Activated CD8-positive, alpha-beta T cell treated with anti-CD3 and anti-CD28 coated beads for 36 hours (primary cell): Measurements from ENCODE around the gene GRAMD1B. TPM values are rescaled to one million over a fixed set of nuclear protein-coding genes. Genes with fewer than 3 reads are reported as not detected.

Experiments
- ATAC-seq: fragments of 200-7000 bp; cut with Tn5 transposase; one replicate; pipeline ENCODE4 v1.10.0; 2021; ENCODE audit warnings: mild to moderate bottlenecking, moderate library complexity
- CTCF ChIA-PET: fragments of 350-600 bp; sonication (Branson Sonifier 250); formaldehyde crosslinking; loops from one replicate; lab custom pipeline; 2021; ENCODE audit warnings: antibody characterized with exemption; lab: Charles Lee
- POLR2A ChIA-PET: fragments of 350-600 bp; sonication (Branson Sonifier 250); formaldehyde crosslinking; loops from one replicate; lab custom pipeline; 2021; ENCODE audit warnings: antibody characterized with exemption; lab: Charles Lee
- DNase-seq: peaks from one replicate; pipeline ENCODE4 v3.0.0-alpha.2; 2020
- H3K27ac Mint-ChIP-seq: one replicate; pipeline ENCODE4 v1.8.0; 2021; ENCODE audit warnings: mild to moderate bottlenecking, mixed read lengths
- H3K27me3 Mint-ChIP-seq: one replicate; pipeline ENCODE4 v1.8.0; 2021; ENCODE audit warnings: mixed read lengths
- H3K36me3 Mint-ChIP-seq: one replicate; pipeline ENCODE4 v1.8.0; 2021; ENCODE audit warnings: low read depth, mixed read lengths
- H3K4me1 Mint-ChIP-seq: one replicate; pipeline ENCODE4 v1.8.0; 2021; ENCODE audit warnings: low read depth, mixed read lengths
- H3K4me3 Mint-ChIP-seq: one replicate; pipeline ENCODE4 v1.8.0; 2021; ENCODE audit warnings: mild to moderate bottlenecking, moderate library complexity, mixed read lengths
- H3K9me3 Mint-ChIP-seq: one replicate; pipeline ENCODE4 v1.8.0; 2021; ENCODE audit warnings: mixed read lengths
- intact Hi-C: fragments of 100-400 bp; cut with micrococcal nuclease; formaldehyde crosslinking; loops from one replicate; pipeline ENCODE4 v1.10.0; 2022
- total RNA-seq, 2 experiments: library from RNA; stranded (reverse); gene quantifications; one replicate each; pipeline ENCODE4 v1.2.3, GENCODE V29; 2021
- TF ChIP-seq, protein P1 (sequence below): fragments of 200-600 bp; IDR thresholded peaks from one replicate; pipeline ENCODE4 v1.8.0; 2022; ENCODE audit warnings: antibody characterized with exemption, mild to moderate bottlenecking

GRAMD1B gene
- total RNA-seq, 2 experiments from 2014 or later, result 15.4 to 16.2 TPM

DNA sequence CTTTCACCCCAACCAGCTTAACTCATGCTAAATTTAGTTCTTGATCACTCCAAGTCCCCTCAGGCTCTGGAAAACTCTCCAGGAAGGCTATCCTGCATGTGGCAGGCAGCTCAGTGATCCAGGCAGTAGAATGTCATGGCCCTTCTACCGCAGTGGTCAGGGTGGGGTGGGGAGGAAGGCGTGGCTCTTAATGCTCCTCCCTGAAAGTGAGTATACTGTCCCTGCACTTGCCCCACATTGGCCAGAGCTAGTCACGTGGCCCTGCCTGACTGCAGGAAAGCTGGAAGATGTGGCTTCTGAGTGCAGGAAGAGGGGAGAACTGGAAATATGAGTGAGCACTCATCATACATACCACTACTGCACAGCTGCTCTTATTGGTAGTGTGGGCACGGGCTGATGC is 102.1 kb downstream of the GRAMD1B start:
- DNase-seq (no peak), ATAC-seq (no peak)
- Mint-ChIP-seq H3K9me3 (no peaks in the 10 kb centered on the region), H3K4me3 (no peak overlapping the region), H3K4me1 (no peaks in the 10 kb centered on the region), H3K27me3 (no peaks in the 10 kb centered on the region), H3K36me3 (no peaks in the 10 kb centered on the region), H3K27ac (no peak overlapping the region)
- ChIA-PET CTCF (interaction anchor here (1.0 kb wide), 1 partner anchor 21 kb away, joined by 3 read pairs; no protein-coding TSS in a partner anchor), POLR2A (no interaction called here)
- intact Hi-C loops, result no loop called here
- TF ChIP-seq, protein P1, sequence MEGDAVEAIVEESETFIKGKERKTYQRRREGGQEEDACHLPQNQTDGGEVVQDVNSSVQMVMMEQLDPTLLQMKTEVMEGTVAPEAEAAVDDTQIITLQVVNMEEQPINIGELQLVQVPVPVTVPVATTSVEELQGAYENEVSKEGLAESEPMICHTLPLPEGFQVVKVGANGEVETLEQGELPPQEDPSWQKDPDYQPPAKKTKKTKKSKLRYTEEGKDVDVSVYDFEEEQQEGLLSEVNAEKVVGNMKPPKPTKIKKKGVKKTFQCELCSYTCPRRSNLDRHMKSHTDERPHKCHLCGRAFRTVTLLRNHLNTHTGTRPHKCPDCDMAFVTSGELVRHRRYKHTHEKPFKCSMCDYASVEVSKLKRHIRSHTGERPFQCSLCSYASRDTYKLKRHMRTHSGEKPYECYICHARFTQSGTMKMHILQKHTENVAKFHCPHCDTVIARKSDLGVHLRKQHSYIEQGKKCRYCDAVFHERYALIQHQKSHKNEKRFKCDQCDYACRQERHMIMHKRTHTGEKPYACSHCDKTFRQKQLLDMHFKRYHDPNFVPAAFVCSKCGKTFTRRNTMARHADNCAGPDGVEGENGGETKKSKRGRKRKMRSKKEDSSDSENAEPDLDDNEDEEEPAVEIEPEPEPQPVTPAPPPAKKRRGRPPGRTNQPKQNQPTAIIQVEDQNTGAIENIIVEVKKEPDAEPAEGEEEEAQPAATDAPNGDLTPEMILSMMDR, result no peak

DNA sequence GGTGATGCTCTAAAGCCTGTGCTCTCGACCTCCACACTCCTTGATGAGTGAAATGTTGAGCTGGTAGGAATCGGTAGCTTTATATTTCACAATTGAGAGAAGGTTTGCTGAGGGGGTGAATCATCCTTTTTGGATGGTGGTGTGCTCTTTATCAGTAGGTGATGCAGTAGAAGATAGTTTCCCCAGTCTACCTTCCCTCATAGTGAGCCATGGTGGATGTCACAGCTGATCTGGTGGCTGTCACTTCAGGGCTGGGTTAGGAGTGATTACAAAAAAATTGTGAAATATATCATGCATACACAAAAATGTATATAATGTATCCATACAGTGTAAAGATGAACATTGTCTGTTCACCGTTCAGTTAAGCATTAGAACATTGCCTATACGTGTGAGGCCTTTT is 105.3 kb downstream of the GRAMD1B start:
- no peak for ATAC-seq
- no peak for DNase-seq
- H3K27me3 Mint-ChIP-seq, result no peaks in the 10 kb centered on the region
- ChIA-PET POLR2A (no interaction called here), CTCF (interaction anchor here (0.7 to 1.2 kb wide), 2 partner anchors 21 to 41 kb away, joined by 3 read pairs; no protein-coding TSS in a partner anchor)
- TF ChIP-seq, protein P1, result no peak
- H3K4me1 Mint-ChIP-seq, result no peaks in the 10 kb centered on the region
- intact Hi-C loops, result no loop called here
- no peak overlapping the region for H3K4me3 Mint-ChIP-seq
- no peak overlapping the region for H3K27ac Mint-ChIP-seq
- H3K36me3 Mint-ChIP-seq, result no peaks in the 10 kb centered on the region
- no peaks in the 10 kb centered on the region for H3K9me3 Mint-ChIP-seq

DNA sequence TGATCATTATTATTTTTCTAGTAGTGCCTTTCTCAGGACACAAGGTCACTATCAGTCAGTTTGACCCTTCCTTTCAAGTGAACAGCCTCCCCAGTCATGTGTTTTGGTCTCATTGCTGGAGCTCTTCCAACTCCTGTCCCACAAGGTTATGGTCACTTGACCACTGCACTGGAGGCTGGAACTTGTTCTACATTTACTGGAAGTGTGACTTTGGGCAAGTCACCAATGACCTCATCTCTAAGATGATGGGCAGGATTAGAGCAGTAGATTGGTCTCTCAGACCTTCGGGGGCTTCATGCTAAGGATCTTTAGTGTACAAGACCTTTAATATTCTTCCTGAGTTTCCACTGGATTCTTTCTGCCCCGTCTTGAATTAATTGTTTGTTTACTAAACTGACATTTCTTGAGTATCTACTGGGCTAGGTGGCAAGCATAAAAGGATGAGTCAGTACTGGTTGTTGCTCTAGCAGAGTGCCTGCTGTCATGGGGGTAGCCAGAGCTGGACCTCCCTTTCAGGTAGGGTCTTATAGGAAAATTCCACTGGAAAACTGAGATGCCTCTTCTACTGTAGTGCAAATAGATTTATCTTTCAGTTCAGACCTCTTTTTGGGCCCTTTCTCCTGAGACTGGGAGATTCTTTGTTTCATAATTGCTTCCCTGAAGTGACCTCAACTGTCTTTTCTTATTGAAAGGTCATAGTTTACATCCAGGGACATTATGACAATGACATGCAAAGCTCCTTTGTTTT is 106.8 kb downstream of the GRAMD1B start:
- Mint-ChIP-seq H3K9me3 (no peaks in the 10 kb centered on the region), H3K36me3 (no peaks in the 10 kb centered on the region), H3K4me1 (no peaks in the 10 kb centered on the region), H3K4me3 (no peak overlapping the region), H3K27me3 (no peaks in the 10 kb centered on the region), H3K27ac (no peak overlapping the region)
- intact Hi-C loops, result no loop called here
- ChIA-PET CTCF (interaction anchor here (0.8 to 2.2 kb wide), 5 partner anchors 9 to 44 kb away, joined by 3 to 8 read pairs (median 3); no protein-coding TSS in a partner anchor), POLR2A (no interaction called here)
- DNase-seq (no peak), ATAC-seq (no peak)
- TF ChIP-seq, protein P1, result no peak

- intact Hi-C loops, result no loop called here
- CTCF ChIA-PET, result interaction anchor here (0.8 to 2.2 kb wide), 4 partner anchors 8 to 43 kb away, joined by 3 to 8 read pairs (median 3); no protein-coding TSS in a partner anchor
- DNase-seq (no peak), ATAC-seq (no peak)
- H3K4me3 Mint-ChIP-seq, result no peak overlapping the region
- TF ChIP-seq, protein P1, result no peak
- no peaks in the 10 kb centered on the region for H3K36me3 Mint-ChIP-seq
- no peak overlapping the region for H3K27ac Mint-ChIP-seq
- no peaks in the 10 kb centered on the region for H3K9me3 Mint-ChIP-seq
- H3K4me1 Mint-ChIP-seq, result no peaks in the 10 kb centered on the region
- no peaks in the 10 kb centered on the region for H3K27me3 Mint-ChIP-seq
- POLR2A ChIA-PET, result no interaction called here
These were observed 107.7 kb downstream of the GRAMD1B start for GRCh38 chr11:123537726-123538125.

GRCh38 chr11:123543797-123544196 is 113.7 kb downstream of the GRAMD1B start:
- no peaks in the 10 kb centered on the region for H3K36me3 Mint-ChIP-seq
- no peaks in the 10 kb centered on the region for H3K4me1 Mint-ChIP-seq
- intact Hi-C loops, result no loop called here
- H3K4me3 Mint-ChIP-seq, result no peak overlapping the region
- ChIA-PET POLR2A (interaction anchor here (1.1 kb wide), 1 partner anchor 83 kb away, joined by 3 read pairs; no protein-coding TSS in a partner anchor), CTCF (interaction anchor here (1.7 kb wide), 1 partner anchor 33 kb away, joined by 3 read pairs; no protein-coding TSS in a partner anchor)
- H3K27ac Mint-ChIP-seq, result no peak overlapping the region
- TF ChIP-seq, protein P1, result no peak
- no peaks in the 10 kb centered on the region for H3K27me3 Mint-ChIP-seq
- DNase-seq (no peak), ATAC-seq (no peak)
- H3K9me3 Mint-ChIP-seq, result no peaks in the 10 kb centered on the region
